Measurements from ENCODE around the gene DHRSX.
"Not testable (repeated sequence)": the region's sequence is repeated elsewhere in the genome, so short reads cannot be mapped to it uniquely, and the experiment has no call there.

Gene DHRSX

GRCh38 chrX:2423899-2424298 lies 76.9 kb downstream of the DHRSX start:
- no peak for DNase-seq

DNA sequence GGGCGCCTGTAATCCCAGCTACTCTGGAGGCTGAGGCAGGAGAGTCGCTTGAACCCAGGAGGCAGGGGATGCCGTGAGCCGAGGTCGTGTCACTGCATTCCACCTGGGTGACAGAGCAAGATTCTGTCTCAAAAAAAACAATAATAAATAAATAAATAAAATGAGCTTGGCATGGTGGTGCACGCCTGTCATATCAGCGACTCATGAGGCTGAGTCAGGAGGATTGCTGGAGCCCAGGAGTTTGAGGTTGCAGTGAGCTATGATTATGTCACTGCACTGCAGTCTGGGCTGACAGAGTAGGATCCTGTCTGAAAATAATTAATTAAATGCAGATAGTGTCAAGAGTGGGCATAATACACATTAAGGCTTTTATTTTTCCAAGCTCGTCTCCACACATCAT lies 77.5 kb downstream of the DHRSX start:
- DNase-seq: no peak

- not testable (repeated sequence) for DNase-seq
Observed at GRCh38 chrX:2419418-2419817, 81.4 kb downstream of the DHRSX start.

DNA sequence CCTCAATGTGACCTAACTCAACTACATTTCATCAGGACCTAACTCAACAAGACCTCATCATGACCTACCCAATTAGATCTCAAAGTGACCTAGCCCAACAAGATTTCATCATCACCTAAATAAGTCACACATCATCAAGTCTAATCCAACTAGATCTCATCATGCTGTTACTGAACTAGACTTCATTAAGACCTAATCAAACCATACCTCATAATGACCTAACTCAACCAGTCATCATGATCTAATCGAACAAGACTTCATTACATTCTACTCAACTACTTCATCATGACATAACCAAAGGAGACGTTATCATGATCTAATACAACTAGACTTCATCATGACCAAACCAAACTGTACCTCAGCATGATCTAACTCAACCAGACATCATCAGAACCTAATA lies 82.8 kb downstream of the DHRSX start:
- DNase-seq: no peak

GRCh38 chrX:2416851-2417604 lies 83.7 kb downstream of the DHRSX start:
- peak in 1 of 4 experiments; percentile 16 for DNase-seq

DNA sequence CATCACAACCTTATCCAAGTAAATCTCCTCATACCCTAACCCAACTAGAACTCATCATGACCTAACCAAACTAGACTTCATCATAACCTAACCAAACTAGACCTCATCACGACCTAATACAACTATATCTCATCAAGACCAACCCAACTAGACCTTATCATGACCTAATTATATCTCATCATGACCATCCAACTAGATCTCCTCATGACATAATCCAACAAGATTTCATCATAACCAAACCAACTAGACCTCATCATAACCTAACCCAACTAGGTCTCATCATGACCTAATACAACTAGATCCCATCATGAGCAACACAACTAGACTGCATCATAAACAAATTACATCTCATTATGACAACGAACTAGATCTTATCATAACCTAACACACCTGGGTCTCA lies 86.4 kb downstream of the DHRSX start:
- no peak for DNase-seq

- no peak for DNase-seq
Observed at GRCh38 chrX:2413969-2414368, 86.8 kb downstream of the DHRSX start.

DNA sequence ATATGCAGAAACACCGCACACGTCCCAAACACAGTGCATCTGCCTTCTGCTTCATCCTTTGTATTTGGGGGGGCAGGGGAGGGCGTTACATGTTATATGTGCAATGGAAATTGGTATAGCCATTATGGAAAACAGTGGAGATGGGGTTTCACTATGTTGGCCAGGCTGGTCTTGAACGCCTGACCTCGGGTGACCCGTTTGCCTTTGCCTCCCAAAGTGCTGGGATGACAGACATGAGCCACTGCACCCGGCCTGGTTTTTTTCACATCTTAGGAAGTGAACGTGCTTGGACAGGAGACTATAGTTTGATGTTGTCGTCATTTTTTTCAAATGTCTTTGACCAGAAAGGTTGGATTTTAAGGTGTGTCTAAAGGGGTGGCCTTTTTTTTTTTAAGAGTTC lies 88.6 kb downstream of the DHRSX start:
- DNase-seq: no peak

- DNase-seq: no peak
Observed at GRCh38 chrX:2410279-2411020, 90.3 kb downstream of the DHRSX start.

DNA sequence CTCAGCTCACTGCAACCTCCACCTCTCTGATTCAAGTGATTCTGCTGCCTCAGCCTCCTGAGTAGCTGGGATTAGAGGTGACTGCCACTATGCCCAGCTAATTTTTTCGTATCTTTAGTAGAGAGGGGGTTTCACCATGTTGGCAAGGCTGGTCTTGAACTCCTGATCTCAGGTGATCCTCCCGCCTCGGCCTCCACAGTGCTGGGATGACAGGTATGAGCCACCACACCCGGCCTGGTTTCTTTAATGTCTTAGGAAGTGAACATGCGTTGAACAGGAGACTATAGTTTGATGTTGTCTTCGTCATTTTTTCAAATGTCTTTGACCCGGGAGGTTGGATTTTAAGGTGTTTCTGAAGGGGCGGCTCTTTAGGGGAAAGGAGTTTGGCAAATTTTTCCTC lies 91.0 kb downstream of the DHRSX start:
- no peak for DNase-seq

- DNase-seq: no peak
Observed at GRCh38 chrX:2408856-2409255, 91.9 kb downstream of the DHRSX start.

DNA sequence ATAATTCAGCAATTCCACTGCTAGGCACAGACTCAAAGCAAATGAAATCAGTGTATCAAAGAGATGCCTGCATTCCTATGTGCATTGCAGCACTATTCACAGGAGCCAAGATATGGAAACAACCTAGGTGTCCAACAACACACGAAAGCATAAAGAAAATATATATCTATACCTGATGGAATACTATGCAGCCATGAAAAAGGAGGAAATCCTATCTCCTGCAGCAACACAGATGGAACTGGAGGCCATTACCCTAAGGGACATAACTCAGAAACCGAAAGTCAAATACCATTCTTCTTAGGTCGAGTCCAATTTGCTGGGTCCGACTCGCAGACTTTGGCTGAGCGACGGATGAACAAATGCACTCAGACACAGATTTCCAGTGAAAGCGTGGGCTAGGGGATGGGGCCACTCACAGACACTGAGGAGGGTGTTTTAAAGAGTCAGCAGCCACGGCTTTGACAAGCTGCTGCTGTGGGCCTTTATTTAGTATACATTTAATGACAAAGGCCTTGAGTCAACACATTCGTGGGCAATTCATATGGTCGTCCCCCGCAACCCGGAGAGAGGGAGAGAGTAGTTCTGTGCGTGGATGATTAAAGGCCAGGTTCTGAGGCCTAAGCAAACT lies 93.8 kb downstream of the DHRSX start:
- DNase-seq: no peak

GRCh38 chrX:2404776-2405175 lies 96.0 kb downstream of the DHRSX start:
- no peak for DNase-seq

GRCh38 chrX:2402361-2402690 lies 98.5 kb downstream of the DHRSX start:
- no peak for DNase-seq

DNA sequence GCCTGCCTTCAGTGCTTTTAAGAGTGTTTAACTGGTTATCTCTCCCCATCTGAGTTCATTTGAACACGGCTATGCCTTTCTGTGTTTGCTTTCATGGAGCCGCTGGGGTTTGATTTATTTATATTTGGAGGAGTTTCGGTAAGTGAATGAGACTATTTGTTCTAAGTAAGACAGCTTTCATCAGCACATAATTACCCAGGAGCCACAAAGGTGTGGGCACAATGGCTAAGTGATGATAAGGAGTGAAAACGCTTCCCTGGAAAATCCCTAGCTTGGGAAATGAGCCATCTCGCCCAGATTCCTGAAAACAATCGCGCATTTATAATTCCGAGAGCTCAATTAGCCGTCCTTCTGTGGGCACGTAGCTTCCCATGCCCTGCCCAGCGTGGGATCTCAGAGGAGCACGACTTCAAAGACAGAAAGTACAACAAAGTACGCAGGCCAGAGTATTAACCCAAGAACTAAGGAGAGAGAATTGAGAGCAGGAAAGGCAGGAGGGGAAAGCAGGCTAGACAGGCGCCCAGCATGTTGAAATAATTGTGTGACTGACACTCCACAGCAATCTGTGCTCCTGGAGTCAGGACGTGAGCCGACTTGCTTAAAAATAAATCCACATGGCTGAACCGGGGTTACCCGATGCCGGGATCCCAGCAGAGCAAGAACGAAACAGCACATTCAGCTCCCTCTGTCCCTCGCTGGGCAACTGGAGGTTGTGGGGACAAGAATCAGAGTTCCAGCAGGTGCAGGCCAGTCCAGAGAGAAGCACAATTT lies 99.0 kb downstream of the DHRSX start:
- DNase-seq: no peak

DNA sequence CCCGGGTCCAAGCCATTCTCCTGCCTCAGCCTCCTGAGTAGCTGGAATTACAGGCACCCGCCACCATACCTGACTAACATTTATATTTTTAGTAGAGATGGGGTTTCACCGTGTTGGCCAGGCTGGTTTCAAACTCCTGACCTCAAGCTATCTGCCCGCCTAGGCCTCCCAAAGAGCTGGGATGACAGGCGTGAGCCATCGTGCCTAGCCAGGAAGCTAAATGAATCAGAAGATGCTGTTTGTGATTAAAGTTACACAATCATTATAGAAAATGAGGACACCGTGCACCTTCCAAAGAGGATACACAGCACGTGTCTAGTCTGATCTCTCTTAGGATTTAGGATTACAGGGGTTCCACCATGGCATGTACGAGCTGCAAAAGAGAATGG lies 99.6 kb downstream of the DHRSX start:
- no peak for DNase-seq

- DNase-seq: no peak
Observed at GRCh38 chrX:2398064-2398656, 102.6 kb downstream of the DHRSX start.

- no peak for DNase-seq
Observed at GRCh38 chrX:2397229-2398063, 103.3 kb downstream of the DHRSX start.

DNA sequence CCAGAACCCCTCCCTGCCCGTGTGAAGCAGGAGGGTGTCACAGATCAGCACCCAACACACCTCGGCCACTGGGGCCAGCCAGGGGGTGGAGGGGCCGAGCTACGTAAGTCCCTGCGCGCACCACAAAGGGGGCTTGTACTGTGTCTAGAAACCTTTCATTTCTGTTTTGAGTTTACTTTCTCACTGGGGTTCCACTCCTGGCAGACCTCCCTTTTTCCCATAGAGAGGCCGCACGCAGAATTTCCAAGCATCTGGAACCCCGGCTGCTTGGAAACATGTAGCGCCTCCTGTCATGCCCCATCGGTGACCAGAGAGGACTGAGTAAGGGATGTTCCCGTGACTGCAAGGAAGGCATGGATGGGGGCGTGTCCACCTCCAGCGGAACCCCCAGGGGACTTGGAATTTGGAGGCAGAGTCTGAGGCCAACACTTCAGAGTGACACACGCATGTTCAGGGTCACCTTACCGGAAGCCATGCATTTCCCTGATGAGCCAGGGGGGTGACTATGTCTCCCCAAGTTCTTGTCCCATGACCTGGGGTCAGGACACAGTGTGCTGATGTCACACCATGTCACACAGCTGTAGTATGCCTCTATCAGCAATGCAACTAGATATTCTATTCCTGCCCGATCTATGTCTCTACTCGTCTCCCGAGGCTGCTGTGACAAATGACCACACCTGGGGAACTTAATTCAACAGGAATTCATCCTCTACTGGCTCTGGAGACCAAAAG lies 105.3 kb downstream of the DHRSX start:
- DNase-seq: no peak

DNA sequence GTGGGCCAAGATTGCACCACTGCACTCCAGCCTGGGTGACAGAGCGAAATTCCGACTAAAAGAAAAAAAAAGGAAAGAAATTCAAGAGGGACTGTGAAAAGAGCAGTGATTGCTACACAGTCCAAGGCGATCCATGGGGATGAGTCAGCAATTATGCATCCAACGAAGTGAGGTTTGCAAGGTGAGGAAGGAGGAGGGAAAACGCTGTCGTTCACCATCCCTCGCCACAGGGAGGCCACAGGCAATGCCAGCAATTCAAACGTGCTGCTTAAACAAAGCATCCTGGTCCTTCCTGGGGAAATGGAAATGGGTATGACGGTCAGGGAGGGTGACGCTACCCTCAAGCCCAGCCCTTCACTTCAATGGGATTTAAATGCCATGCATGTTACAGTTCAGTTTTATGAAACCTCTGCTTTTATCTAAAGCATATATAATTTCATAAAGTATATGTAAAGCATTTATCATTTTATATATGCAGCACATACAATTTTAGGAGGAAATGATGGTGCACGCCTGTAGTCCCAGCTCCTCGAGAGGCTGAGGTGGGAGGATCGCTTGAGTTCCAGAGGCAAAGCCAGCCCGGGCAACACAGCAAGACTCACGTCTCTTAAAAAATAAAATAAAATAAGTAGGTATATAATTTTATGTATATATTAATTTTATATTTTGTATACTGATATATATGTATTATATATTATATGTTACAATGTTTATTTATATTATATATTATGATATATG lies 108.7 kb downstream of the DHRSX start:
- no peak for DNase-seq
